Measurements from ENCODE around the gene PPP1R16B.

Gene PPP1R16B

DNA sequence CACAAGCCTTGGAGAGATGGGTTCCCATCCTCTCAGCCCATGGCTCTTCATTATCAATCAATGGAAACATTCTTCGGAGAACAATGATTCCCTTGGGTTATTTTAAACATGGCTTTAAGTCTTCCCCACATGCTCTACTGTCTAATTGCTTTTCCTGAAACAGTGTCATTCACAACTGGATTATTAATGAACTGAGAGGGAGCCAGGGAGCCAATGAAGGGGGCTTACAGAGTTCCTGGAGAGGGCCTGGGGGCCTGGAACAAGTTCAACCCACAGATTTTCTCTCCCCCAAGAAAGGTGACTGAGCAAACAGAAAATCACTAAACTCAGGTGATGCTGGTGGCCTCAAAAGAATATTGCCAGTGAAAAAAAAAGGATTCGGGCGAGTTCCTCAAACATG lies 1.3 kb upstream of the PPP1R16B start:
- ChIA-PET CTCF (interaction anchor here (0.7 to 0.9 kb wide), 2 partner anchors 45 to 829 kb away, joined by 3 to 4 read pairs; no protein-coding TSS in a partner anchor), POLR2A (ENCODE audit: low non-redundant PET) (no interaction called here)
- TF ChIP-seq, protein P1, sequence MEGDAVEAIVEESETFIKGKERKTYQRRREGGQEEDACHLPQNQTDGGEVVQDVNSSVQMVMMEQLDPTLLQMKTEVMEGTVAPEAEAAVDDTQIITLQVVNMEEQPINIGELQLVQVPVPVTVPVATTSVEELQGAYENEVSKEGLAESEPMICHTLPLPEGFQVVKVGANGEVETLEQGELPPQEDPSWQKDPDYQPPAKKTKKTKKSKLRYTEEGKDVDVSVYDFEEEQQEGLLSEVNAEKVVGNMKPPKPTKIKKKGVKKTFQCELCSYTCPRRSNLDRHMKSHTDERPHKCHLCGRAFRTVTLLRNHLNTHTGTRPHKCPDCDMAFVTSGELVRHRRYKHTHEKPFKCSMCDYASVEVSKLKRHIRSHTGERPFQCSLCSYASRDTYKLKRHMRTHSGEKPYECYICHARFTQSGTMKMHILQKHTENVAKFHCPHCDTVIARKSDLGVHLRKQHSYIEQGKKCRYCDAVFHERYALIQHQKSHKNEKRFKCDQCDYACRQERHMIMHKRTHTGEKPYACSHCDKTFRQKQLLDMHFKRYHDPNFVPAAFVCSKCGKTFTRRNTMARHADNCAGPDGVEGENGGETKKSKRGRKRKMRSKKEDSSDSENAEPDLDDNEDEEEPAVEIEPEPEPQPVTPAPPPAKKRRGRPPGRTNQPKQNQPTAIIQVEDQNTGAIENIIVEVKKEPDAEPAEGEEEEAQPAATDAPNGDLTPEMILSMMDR (conservative IDR thresholded peaks at IDR 0.05; ENCODE audit: low read depth): no peak
- H3K27ac ChIP-seq: no peak overlapping the region
- DNase-seq (ENCODE audit: low spot score): no peak

DNA sequence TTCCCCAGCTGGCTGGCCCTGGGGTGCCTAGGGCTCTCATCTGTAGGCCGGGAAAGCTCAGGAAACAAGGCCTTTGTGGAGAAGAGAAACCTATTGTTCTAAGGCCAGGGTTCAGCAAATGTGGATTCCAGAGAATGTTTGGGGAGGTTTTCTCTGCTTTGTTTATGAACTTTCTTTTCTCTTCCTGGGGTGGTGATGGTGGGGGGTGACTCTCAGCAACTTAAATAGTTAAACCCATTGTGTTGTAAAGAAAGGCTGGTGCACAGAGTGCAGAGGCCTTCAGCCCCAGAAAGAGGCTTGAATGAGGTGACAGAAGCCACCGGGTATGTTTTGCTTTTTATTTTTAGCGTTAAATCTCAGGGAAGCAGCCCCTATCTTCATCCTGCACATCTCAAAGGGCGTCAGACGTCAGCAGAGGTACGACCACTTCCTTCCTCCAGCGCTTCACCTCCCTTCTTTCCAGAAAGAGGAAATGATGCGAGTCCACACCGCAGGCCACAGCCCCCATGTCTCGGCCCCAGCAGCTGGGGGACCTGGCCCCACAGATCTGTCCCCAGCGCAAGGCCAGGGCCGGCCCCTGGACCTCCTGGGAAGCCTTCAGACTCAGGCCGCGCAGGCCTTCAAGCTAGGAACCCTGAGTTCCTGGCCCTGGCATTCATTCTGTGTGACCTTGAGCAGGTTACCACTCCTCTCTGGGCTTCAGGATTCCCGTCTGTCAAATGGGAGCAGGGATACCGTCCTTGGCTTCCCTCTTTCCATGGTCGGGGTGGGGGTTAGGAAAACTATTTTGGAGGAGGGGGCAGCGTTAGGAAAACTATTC lies 605 bp upstream of the PPP1R16B start:
- DNase-seq (ENCODE audit: low spot score): no peak
- no peak overlapping the region for H3K27ac ChIP-seq
- POLR2A ChIA-PET (ENCODE audit: low non-redundant PET): no interaction called here
- TF ChIP-seq, protein P1 (conservative IDR thresholded peaks at IDR 0.05; ENCODE audit: low read depth): no peak
- CTCF ChIA-PET: interaction anchor here (0.7 to 1.2 kb wide), 3 partner anchors 17 to 830 kb away, joined by 3 to 4 read pairs (median 3); no protein-coding TSS in a partner anchor

DNA sequence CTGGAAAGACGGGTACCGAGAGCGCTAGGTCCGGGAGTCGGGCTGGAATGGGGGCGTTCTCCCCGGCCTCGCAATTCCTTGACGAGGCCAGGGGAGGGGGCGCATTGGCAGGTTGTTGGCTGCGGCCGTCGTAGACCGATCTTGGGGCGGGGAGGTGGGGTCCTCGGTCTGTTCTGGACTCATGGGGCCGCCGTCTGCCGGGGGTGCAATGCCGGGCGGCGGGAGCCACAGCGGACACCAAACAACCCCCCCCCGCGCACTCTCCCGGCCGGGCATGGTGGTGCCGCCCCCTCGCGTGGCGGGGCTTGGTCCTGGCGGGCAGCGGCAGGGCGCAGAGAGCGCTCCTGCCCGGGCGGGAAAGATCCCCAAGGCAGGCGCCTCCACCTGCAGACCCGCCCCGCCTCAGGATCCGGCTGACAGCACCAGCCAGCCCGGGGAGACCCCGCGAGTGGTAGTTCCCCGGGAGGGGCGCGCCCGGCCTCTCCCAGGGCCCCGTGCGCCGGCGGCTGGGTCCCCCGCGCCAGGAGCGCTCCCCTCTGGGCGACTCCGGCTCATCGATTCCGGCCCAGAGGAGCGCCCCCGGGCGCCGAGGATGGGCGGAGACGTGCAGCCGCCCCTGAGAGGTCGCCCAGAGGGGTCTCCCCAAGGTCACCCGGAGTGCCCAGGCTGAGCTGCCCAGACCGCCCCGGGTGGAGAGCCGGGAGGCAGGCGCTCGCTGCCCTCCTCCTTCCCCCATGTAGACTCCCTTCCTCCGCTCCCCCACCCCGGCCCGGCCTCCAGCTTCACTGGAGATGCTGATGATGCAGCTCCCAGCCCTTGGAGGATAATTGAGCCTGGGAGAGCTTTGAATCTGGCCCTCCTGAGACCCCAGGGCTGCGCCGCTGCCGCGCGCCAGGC lies 709 bp downstream of the PPP1R16B start:
- DNase-seq (ENCODE audit: low spot score): no peak
- ChIA-PET POLR2A (ENCODE audit: low non-redundant PET) (interaction anchor here (0.6 kb wide), 1 partner anchor 80 kb away, joined by 3 read pairs; no protein-coding TSS in a partner anchor), CTCF (interaction anchor here (0.6 to 1.2 kb wide), 4 partner anchors 11 to 55 kb away, joined by 3 to 8 read pairs (median 3); no protein-coding TSS in a partner anchor)
- no peak overlapping the region for H3K27ac ChIP-seq
- TF ChIP-seq, protein P1 (conservative IDR thresholded peaks at IDR 0.05; ENCODE audit: low read depth): no peak

DNA sequence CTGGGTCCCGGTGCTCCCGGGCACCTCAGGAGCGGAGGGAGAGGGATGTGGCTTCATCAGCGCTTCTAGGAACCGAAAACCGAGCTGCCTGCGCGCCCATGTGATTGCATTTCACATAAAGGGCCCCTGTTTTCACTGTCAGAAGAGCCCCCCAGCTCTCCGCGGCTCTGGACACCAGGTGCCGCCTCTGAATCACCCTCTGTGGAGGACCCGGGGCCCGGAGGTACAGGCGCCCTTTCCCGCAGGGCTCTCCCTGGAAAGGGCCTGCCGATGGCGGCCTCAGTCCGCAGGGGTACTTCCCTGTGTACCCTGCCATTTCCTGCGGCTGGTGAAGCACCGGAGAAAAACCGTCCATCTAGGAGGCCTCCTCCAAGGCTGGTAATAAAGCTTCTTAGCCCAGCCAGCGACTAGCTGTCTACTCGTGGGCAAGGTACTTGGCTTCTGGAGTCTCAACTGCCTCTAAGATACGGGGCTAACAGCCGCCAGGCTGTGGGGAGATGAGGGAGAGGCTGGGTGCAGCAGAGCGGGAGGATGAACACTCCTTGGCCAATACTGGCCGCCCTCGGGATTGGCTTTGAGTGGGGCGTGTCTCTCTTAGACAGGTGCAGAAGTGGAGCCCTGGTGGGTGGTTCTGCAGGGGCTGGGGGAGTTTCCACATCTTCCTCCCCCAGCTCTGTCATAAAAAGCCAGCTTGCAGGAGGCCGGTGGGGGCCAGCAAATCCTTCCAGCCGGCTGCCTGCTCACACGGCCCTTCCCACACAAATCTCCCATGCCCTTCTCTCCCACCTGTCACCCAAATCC lies 1.6 kb downstream of the PPP1R16B start:
- H3K27ac ChIP-seq: no peak overlapping the region
- ChIA-PET POLR2A (ENCODE audit: low non-redundant PET) (interaction anchor here (0.6 kb wide), 1 partner anchor 81 kb away, joined by 3 read pairs; no protein-coding TSS in a partner anchor), CTCF (interaction anchor here (0.6 to 0.7 kb wide), 3 partner anchors 12 to 54 kb away, joined by 3 to 8 read pairs (median 3); no protein-coding TSS in a partner anchor)
- no peak for DNase-seq (ENCODE audit: low spot score)
- TF ChIP-seq, protein P1 (conservative IDR thresholded peaks at IDR 0.05; ENCODE audit: low read depth): no peak

DNA sequence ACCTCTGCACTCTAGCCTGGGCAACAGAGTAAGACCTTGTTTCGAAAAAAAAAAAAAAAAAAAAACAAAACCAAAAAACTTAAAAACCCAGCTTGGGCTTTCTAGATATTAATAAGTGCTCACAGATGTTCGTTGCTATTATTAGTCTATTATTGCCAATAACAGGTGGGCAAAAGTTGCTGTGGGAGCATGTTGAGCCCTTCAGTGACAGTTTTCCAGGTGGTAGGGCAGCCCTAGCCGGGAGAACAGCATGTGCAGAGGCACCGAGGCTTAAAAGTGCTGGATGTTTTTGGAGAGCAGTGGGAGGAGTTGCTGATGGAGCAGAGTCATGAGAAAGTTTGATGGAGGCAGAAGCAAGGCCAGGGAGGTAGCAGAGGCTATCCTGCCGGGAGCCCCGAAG lies 4.4 kb downstream of the PPP1R16B start:
- no peak for DNase-seq (ENCODE audit: low spot score)
- no peak overlapping the region for H3K27ac ChIP-seq
- TF ChIP-seq, protein P1 (conservative IDR thresholded peaks at IDR 0.05; ENCODE audit: low read depth): no peak
- CTCF ChIA-PET: interaction anchor here (0.6 kb wide), 1 partner anchor 196 kb away, joined by 4 read pairs; no protein-coding TSS in a partner anchor
- POLR2A ChIA-PET (ENCODE audit: low non-redundant PET): interaction anchor here (0.6 kb wide), 1 partner anchor 336 kb away, joined by 5 read pairs; no protein-coding TSS in a partner anchor

Measured in RWPE1 (cell line).